ENCODE measurements around the gene GRID1. TPM values are rescaled to one million over a fixed set of nuclear protein-coding genes. Genes with fewer than 3 reads are reported as not detected.

Gene GRID1
- total RNA-seq, 2 experiments from 2014 or later: not detected

DNA sequence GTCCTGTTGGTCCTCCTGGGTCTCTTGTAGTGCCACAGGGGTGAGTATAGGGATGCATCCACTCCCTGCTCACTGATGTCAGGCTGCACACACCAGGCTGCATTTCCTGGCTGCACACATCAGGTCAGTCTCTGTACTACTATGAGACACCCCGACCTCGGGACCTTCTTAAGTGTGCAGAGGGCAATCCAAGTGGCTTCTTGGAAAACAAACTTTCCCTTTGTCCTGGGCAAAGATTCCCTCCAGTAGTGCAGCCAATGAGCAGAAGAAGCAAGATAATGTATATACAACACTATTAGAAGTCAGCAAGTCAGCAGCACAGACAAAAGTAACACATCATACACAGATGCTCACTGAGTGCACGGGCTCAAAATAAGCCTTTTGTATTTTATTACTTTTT, 493.5 kb downstream of the GRID1 start:
- ChIA-PET POLR2A (no interaction called here), CTCF (no interaction called here)
- no peak overlapping the region for H3K4me3 Mint-ChIP-seq
- no peak overlapping the region for H3K27ac Mint-ChIP-seq
- H3K36me3 Mint-ChIP-seq (ENCODE audit: low read depth): no peaks in the 10 kb centered on the region
- H3K4me1 Mint-ChIP-seq: no peaks in the 10 kb centered on the region
- no peaks in the 10 kb centered on the region for H3K9me3 Mint-ChIP-seq
- peaks cover 2% of the 10 kb centered on the region for H3K27me3 Mint-ChIP-seq
- no peak for DNase-seq

DNA sequence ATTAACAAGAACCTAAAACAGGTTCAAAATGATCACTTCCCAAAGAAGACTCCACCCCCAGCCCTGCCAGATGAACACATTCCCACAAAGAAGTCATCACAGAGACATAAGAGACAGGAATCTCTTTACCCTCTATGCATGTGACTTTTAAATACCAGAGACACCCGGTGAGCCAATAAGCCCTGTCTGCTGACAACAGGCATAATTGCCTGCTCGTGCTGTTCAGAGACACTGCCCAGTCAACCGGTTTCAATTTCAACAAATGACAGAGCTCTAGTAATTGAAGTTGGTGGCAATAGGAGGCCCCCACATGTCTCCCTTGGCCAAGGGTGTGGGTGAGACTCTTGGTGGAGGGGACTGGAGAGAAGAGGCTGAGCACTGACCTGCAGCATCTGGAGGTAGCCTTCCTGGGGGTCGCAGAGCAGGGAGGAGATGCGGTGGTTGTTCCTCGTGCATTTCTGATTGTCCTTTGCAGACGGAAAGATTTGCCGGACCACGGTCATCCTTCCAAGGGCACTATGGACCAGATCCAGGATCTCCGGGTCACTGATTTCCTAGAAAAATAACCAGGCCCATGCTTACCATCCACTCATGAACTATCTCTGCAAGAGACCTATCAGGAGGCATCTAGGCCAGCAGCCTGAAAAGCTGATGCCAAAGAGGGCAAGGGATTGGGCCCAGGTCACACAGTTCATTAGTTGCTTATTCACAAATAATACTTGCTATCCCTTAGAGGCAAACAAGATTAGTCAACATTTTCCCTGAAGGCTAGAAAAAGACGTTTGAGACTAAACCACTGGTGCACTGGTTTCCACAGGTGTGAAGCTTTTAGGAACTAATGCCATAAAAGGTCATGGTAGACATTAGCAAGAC, 497.7 kb downstream of the GRID1 start:
- Mint-ChIP-seq H3K4me3 (no peak overlapping the region), H3K27ac (no peak overlapping the region), H3K9me3 (no peaks in the 10 kb centered on the region), H3K27me3 (peaks cover 2% of the 10 kb centered on the region), H3K4me1 (no peaks in the 10 kb centered on the region), H3K36me3 (ENCODE audit: low read depth) (no peaks in the 10 kb centered on the region)
- CTCF ChIA-PET: no interaction called here
- DNase-seq: no peak
- POLR2A ChIA-PET: no interaction called here

DNA sequence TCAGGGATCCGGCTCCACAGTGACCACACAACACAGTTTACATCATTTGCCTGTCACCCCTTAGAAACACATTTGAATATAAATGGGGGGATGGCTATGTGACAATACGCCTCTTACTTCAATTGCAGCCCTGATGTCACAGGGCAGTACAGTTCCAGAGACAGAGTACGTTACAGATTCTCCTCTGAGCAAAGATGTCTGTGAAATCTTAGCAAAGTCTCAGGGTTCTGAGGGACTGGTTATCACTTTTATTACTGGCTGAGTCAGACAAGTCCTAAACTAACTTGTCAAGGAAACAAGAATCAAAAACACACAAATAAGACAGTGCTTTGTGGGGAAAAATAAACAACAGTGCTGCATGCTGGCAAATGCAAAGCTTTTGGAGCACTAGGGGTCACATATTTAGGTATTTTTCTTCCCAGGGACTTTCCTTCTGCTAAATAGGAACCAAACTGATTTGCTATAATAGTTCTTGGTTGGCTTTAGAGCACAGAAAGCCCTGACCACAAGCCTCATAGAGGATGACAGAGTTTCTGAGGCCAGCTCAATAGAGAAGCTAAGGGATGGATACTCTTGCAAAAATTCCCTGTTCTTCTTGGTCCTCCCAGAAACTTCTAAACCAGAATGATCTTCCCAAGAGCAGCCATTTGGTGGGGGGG, 501.6 kb downstream of the GRID1 start:
- no peak overlapping the region for H3K4me3 Mint-ChIP-seq
- H3K36me3 Mint-ChIP-seq (ENCODE audit: low read depth): no peaks in the 10 kb centered on the region
- no peaks in the 10 kb centered on the region for H3K4me1 Mint-ChIP-seq
- H3K9me3 Mint-ChIP-seq: no peaks in the 10 kb centered on the region
- peaks cover 4% of the 10 kb centered on the region for H3K27me3 Mint-ChIP-seq
- ChIA-PET CTCF (no interaction called here), POLR2A (no interaction called here)
- H3K27ac Mint-ChIP-seq: no peak overlapping the region
- no peak for DNase-seq

DNA sequence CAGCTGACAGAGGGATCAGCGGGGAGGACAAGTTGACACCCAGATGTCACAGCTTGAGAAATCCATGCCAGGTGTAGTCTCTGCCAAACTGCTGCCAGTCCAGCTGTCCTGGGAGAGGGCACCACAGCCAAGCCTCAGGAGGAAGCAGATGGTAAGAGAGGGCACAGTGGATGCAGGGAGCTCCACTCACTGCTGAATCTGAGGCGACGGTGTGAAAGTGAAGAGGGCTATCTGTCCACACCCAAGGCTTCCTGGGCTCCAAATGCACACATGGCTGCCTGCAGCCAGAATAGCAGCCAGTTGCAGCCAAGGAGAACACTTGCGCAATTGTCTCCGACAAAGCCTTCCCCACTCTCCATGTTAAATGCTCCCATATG, 502.4 kb downstream of the GRID1 start:
- no peaks in the 10 kb centered on the region for H3K9me3 Mint-ChIP-seq
- H3K27ac Mint-ChIP-seq: no peak overlapping the region
- no peak for DNase-seq
- H3K4me1 Mint-ChIP-seq: no peaks in the 10 kb centered on the region
- H3K27me3 Mint-ChIP-seq: peaks cover 4% of the 10 kb centered on the region
- CTCF ChIA-PET: no interaction called here
- no peak overlapping the region for H3K4me3 Mint-ChIP-seq
- POLR2A ChIA-PET: no interaction called here
- no peaks in the 10 kb centered on the region for H3K36me3 Mint-ChIP-seq (ENCODE audit: low read depth)

DNA sequence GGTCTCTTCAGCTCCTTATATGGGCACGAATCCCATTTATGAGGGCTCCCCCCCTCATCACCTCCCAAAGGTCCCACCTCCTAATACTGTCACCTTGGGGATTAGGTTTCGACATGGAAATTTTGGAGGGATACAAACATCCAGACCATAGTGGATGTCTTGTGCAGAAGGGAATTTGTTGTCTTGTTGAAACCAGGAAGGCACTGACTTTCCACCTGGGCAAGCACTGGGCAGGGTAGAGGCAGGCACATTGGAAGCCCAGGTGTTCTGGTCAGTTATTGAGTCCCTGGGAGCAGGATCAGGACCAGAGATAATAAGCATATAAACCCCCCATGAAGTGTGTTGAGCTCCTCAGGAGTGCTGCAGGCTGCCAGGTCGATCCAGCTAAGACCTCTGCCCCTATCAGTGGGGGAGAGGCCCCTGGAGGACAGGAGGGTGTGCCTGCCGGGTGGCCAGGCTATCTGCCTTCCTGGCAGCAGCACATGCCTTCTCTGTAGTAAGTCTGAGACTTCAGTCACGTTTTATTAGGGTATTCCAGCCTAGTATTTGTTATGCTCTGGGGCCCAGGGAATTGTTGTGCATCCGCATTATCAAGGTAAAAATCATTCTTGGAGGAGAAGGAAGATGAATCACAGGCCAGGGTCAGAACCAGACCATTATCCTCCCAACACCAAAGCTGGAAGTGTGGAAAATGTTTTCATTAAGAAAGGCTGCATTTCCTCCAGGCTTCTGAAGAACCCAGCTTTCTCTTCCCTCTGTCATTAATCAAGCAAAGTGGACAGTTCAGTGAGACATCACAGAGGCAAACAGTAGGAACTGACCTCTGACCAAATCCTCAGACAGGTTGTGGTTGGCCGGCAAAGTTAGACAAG, 503.1 kb downstream of the GRID1 start:
- Mint-ChIP-seq H3K27me3 (peaks cover 4% of the 10 kb centered on the region), H3K27ac (no peak overlapping the region), H3K4me3 (no peak overlapping the region), H3K9me3 (no peaks in the 10 kb centered on the region), H3K36me3 (ENCODE audit: low read depth) (no peaks in the 10 kb centered on the region), H3K4me1 (no peaks in the 10 kb centered on the region)
- ChIA-PET POLR2A (no interaction called here), CTCF (no interaction called here)
- DNase-seq: no peak

DNA sequence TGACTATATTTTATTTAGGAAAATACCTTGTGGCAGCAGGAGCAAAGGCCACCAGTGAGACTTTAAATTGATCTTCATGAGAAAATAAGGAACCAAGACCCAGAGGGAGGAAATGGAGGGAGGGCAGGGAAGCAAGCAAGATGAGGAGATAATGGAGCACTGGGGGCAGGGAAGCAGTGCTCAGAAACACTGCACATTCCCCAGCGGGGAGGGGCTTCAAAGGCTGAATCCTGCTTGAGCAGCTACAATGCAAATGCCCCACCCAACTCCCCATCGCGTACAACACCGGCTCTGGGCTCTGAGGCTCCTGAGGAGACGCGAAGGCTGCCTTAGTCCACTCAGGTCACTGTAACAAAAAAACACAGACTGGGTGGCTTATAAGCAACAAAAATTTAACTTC, 503.8 kb downstream of the GRID1 start:
- H3K36me3 Mint-ChIP-seq (ENCODE audit: low read depth): no peaks in the 10 kb centered on the region

DNA sequence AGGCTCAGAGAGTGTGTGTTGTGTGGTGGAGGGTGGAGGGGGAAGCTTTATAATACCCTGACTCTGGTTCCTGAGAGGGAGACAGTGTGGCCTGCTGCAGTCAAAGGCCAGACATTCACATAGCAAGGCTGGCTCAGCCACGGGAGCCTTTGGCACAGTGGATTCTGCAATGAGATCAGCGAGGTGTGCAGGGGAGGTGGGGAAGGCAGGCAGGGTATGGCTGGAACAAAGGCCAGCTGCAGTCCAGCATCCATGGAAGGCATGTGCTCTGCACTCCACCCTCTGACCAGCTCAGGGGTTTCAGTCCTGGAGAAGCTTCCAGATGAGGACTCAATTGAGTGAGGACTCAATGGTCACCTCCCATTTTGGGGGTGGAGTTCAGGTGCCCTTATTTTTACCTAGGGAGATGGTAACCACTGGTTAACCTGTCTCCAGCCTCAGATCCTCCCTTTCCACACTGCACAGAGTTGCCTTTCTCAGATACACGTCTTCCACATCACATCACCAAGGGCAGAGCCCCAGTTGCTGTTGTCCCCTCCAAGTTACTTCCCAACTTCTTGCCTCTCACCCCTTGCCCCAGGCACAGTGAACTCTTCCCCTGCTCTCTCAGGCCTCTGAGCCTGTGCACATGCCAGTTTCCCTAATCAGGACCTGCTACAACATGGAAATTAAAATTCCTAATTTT, 504.9 kb downstream of the GRID1 start:
- Mint-ChIP-seq H3K9me3 (peaks cover 2% of the 10 kb centered on the region), H3K4me1 (no peaks in the 10 kb centered on the region), H3K27ac (no peak overlapping the region), H3K4me3 (no peak overlapping the region), H3K27me3 (peaks cover 4% of the 10 kb centered on the region), H3K36me3 (ENCODE audit: low read depth) (no peaks in the 10 kb centered on the region)
- no peak for DNase-seq
- CTCF ChIA-PET: no interaction called here
- POLR2A ChIA-PET: no interaction called here

More for the DNA sequence above, 503.8 kb downstream of the GRID1 start:
- Mint-ChIP-seq H3K9me3 (no peaks in the 10 kb centered on the region), H3K27ac (no peak overlapping the region), H3K4me3 (no peak overlapping the region), H3K27me3 (peaks cover 4% of the 10 kb centered on the region), H3K4me1 (no peaks in the 10 kb centered on the region)
- CTCF ChIA-PET: no interaction called here
- POLR2A ChIA-PET: no interaction called here
- no peak for DNase-seq

DNA sequence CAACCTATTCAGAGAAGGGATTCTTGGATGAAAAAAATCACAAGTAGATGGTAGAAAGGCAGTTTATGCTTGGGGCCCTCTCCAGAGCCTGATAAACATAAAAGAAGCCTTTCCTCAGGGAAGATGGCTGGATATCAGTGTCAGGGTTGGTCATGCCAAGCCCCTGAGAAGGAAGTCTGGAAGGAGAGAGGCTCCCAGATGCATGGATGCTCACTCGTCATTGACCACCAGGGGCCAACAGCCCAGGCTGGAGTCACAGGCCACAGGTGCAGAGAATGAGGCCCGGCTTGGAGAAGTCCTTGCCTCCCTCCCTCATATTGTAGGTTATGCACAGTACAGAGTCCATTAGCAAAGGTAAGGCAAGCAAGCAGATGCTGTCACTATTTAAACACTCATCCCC, 506.7 kb downstream of the GRID1 start:
- ChIA-PET CTCF (no interaction called here), POLR2A (interaction anchor here (0.6 kb wide), 1 partner anchor 1937 kb away, joined by 3 read pairs; no protein-coding TSS in a partner anchor)
- H3K27me3 Mint-ChIP-seq: peaks cover 4% of the 10 kb centered on the region
- H3K4me1 Mint-ChIP-seq: no peaks in the 10 kb centered on the region
- H3K36me3 Mint-ChIP-seq (ENCODE audit: low read depth): no peaks in the 10 kb centered on the region
- no peak overlapping the region for H3K27ac Mint-ChIP-seq
- no peak for DNase-seq
- peaks cover 3% of the 10 kb centered on the region for H3K9me3 Mint-ChIP-seq
- H3K4me3 Mint-ChIP-seq: no peak overlapping the region

DNA sequence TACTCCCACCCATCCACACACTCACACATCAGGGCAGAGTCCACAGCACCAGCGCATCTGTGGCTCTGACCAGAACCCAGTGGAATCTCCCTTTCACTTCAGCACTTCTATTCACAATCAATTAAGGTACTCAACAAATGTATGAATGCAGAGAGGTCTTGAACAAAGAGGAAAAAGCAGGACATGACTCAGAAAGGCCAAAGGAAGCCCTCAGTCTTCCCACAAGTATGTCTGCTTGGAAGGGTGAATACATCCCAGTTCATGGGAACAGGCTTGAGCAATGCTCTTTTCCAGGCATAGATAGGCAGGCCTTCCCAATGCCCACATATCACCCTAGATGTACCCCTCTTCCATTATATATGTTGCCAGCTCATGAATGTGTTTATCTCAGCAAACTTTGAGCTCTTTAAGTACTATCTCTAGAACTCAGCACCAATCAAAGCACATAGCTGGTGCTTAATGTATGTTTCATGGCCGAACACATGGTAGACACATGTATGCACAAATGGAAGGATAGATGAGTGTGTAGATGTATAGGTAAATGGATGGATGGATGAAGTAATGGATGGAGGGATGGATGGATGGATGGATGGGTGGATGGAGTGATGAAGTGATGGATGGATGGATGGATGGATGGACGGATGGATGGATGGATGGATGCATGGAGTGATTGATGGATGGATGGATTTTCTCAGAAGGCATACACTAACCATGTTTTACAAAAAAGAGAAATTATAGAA, 507.6 kb downstream of the GRID1 start:
- Mint-ChIP-seq H3K36me3 (ENCODE audit: low read depth) (no peaks in the 10 kb centered on the region), H3K4me3 (no peak overlapping the region), H3K27me3 (peaks cover 4% of the 10 kb centered on the region), H3K4me1 (no peaks in the 10 kb centered on the region), H3K27ac (no peak overlapping the region), H3K9me3 (peaks cover 3% of the 10 kb centered on the region)
- ChIA-PET POLR2A (no interaction called here), CTCF (no interaction called here)
- no peak for DNase-seq

DNA sequence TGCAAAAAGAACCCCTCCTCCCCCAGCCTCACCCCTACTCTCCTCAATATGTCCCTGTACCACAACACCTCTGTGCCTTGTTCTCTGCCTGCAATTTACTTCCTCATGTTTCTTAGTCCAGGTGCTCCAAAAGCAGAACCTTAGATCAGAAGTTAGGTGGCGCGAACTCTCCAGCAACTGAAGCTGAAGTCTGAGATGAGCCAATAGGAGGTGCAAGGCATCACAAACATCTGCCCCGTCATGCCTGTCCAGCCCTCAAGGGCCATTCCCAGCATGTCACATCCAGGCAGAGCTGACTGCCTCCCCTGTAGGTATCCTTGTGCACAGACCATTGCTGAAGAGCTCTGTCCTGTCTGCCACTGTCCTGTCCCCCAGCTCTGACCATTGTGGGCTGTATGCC, 508.8 kb downstream of the GRID1 start:
- no peak for DNase-seq
- H3K36me3 Mint-ChIP-seq (ENCODE audit: low read depth): no peaks in the 10 kb centered on the region
- no peak overlapping the region for H3K4me3 Mint-ChIP-seq
- H3K27me3 Mint-ChIP-seq: peaks cover 4% of the 10 kb centered on the region
- CTCF ChIA-PET: no interaction called here
- POLR2A ChIA-PET: no interaction called here
- no peaks in the 10 kb centered on the region for H3K4me1 Mint-ChIP-seq
- no peak overlapping the region for H3K27ac Mint-ChIP-seq
- peaks cover 3% of the 10 kb centered on the region for H3K9me3 Mint-ChIP-seq

DNA sequence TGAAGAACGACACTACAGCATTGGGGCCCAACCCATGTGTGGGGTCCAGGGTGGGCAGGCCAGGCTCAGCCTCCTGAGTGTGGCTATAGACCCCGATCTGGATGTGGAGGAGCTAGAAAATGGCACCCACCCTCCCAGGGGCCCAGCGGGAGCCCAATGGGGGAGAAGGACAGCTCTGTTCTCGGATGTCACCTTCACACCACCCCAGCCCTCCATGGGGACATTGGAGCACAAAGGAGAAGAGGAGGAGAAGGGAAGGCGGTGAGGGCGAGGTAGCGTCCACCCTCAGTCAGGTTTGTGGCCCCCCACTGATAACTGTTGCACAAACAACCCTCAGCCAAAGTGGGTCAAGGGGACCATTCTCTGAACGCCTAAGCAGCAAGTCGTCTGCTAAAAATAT, 509.3 kb downstream of the GRID1 start:
- Mint-ChIP-seq H3K4me1 (no peaks in the 10 kb centered on the region), H3K9me3 (peaks cover 3% of the 10 kb centered on the region), H3K36me3 (ENCODE audit: low read depth) (no peaks in the 10 kb centered on the region), H3K4me3 (no peak overlapping the region), H3K27ac (no peak overlapping the region), H3K27me3 (peaks cover 2% of the 10 kb centered on the region)
- DNase-seq: no peak
- ChIA-PET CTCF (no interaction called here), POLR2A (no interaction called here)

DNA sequence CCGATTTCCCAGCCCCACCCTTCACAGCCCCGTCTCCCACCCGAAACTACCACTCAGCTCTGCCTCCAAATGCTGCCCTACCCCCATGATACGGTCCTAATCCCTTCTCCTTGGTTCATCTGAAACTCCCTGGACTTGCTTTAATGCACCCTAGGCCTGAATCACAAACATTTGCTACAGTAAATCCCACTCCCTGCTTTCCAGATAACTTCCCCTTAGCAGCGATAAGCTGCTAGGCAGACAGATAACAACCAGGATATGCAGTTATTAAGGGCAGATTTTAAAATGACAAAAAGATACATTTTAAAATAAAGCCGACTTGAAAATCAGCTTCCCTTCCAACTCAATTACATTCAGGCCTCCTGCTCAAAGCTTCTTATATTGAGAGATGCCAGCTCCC, 514.7 kb downstream of the GRID1 start:
- Mint-ChIP-seq H3K27ac (no peak overlapping the region), H3K4me3 (no peak overlapping the region), H3K36me3 (ENCODE audit: low read depth) (no peaks in the 10 kb centered on the region), H3K4me1 (no peaks in the 10 kb centered on the region), H3K9me3 (peaks cover 3% of the 10 kb centered on the region), H3K27me3 (no peaks in the 10 kb centered on the region)
- DNase-seq: no peak
- ChIA-PET CTCF (no interaction called here), POLR2A (no interaction called here)

All from activated CD4-positive, alpha-beta memory T cell treated with anti-CD3 and anti-CD28 coated beads, Interleukin-2, amount 10 ng/mL, durations not matched to agents 7 days and 5 days (primary cell).